ENCODE data around the gene SRBD1. TPM values are rescaled to one million over a fixed set of nuclear protein-coding genes. Genes with fewer than 3 reads are reported as not detected.

SRBD1 gene
- total and polyA plus RNA-seq, 2 experiments from 2014 or later = 10.6 to 13.7 TPM

GRCh38 chr2:45352506-45352905, 258.6 kb downstream of the SRBD1 start:
- H3K27me3 ChIP-seq = no peaks in the 10 kb centered on the region
- H3K27ac ChIP-seq = no peak overlapping the region
- no peaks in the 10 kb centered on the region for H3K9me3 ChIP-seq (ENCODE audit: low read depth)
- no peaks in the 10 kb centered on the region for H3K36me3 ChIP-seq
- no peak for DNase-seq (ENCODE audit: low read depth in 1 of 2, low spot score in 1 of 2)
- TF ChIP-seq, protein P1, sequence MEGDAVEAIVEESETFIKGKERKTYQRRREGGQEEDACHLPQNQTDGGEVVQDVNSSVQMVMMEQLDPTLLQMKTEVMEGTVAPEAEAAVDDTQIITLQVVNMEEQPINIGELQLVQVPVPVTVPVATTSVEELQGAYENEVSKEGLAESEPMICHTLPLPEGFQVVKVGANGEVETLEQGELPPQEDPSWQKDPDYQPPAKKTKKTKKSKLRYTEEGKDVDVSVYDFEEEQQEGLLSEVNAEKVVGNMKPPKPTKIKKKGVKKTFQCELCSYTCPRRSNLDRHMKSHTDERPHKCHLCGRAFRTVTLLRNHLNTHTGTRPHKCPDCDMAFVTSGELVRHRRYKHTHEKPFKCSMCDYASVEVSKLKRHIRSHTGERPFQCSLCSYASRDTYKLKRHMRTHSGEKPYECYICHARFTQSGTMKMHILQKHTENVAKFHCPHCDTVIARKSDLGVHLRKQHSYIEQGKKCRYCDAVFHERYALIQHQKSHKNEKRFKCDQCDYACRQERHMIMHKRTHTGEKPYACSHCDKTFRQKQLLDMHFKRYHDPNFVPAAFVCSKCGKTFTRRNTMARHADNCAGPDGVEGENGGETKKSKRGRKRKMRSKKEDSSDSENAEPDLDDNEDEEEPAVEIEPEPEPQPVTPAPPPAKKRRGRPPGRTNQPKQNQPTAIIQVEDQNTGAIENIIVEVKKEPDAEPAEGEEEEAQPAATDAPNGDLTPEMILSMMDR (IDR thresholded peaks at IDR 0.05; ENCODE audit: low read depth, low read length) = no peak
- H3K4me3 ChIP-seq = no peak overlapping the region
- no peaks in the 10 kb centered on the region for H3K4me1 ChIP-seq (ENCODE audit: low read depth)

GRCh38 chr2:45345331-45346234, 265.5 kb downstream of the SRBD1 start:
- Histone ChIP-seq H3K4me1 (ENCODE audit: low read depth) (peaks cover 4% of the 10 kb centered on the region), H3K4me3 (no peak overlapping the region), H3K27ac (no peak overlapping the region), H3K36me3 (no peaks in the 10 kb centered on the region), H3K27me3 (no peaks in the 10 kb centered on the region), H3K9me3 (ENCODE audit: low read depth) (no peaks in the 10 kb centered on the region)
- no peak for DNase-seq (ENCODE audit: low read depth in 1 of 2, low spot score in 1 of 2)
- TF ChIP-seq, protein P1 (IDR thresholded peaks at IDR 0.05; ENCODE audit: low read depth, low read length) = no peak

DNA sequence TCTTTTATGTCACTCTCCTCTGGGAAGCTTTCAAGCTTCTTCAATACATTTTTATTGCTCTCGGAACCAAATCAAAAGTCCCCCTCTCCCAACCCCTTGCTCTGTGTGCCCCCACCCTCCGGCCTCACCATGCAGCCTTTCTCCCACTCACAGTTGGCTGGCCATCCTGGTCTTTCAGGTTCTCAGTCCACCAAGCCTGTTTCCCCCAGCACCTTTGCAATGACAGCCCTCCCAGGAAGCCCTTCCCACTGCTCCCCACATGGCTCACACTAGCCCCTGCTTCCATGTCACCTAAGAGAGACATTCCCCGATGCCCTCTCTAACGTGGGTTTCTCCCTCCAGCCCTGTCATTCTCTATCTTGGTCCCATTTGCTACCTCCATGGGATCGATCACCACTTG, 266.6 kb downstream of the SRBD1 start:
- DNase-seq (ENCODE audit: low read depth in 1 of 2, low spot score in 1 of 2) = no peak
- Histone ChIP-seq H3K36me3 (no peaks in the 10 kb centered on the region), H3K27ac (no peak overlapping the region), H3K9me3 (ENCODE audit: low read depth) (no peaks in the 10 kb centered on the region), H3K4me3 (no peak overlapping the region), H3K27me3 (no peaks in the 10 kb centered on the region), H3K4me1 (ENCODE audit: low read depth) (peaks cover 4% of the 10 kb centered on the region)
- TF ChIP-seq, protein P1 (IDR thresholded peaks at IDR 0.05; ENCODE audit: low read depth, low read length) = no peak

DNA sequence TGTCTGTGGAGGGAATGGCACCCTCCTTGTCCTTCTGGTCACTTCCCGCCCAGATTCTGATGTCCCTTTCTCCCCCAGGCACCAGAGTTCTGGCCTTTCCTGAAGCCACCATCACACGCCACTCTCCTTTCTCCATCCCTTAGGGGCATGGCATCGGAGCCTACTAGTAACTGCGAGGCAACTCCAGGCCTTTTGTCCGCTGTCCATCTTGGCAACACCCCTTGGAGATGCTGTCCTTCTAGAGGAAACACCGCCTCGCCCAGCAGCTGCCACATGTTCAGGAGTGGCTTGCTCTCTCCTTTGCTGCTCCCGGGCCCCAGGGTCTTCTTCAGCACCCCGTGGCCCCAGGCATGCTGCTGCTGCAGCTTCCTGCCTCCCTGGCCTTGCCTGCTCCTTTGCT, 267.0 kb downstream of the SRBD1 start:
- Histone ChIP-seq H3K27ac (no peak overlapping the region), H3K4me3 (no peak overlapping the region), H3K27me3 (no peaks in the 10 kb centered on the region), H3K4me1 (ENCODE audit: low read depth) (peaks cover 4% of the 10 kb centered on the region), H3K36me3 (no peaks in the 10 kb centered on the region), H3K9me3 (ENCODE audit: low read depth) (no peaks in the 10 kb centered on the region)
- DNase-seq (ENCODE audit: low read depth in 1 of 2, low spot score in 1 of 2) = no peak
- TF ChIP-seq, protein P1 (IDR thresholded peaks at IDR 0.05; ENCODE audit: low read depth, low read length) = no peak

DNA sequence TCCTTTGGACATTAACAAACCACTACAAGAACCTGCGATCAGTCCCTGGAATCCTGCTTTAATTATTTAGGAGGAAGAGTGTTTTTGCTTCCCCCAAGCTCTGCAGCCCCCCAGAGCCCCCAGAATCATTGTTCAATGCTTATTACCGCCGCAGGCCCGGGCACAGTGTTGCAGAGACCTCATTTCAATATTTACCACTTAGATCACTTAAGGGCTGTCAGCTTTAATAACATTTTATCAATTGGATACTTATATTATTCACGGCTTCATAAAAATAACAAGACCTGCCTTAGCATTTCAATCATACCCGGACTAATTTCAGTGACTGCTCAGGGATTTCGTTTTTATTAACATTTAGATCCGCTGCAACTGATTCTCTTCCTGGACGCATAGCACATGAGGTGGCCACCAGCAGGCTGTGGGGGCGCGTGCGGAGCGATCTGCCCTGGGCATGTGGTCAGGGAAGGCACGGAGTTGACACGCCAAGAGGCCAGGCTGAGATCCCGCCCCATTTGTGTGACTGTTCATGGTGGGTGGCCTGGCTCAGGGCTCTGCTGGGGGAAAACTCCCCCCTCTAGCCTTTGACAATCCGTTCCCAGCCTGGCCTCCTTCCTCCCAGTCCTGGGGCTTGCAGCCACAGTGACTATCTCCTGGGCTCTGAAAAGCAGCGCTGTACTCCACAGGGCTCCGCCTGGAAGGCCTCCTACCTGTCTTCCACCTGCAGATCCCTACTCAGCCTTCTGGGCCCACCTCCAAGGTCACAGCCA, 267.6 kb downstream of the SRBD1 start:
- no peak overlapping the region for H3K27ac ChIP-seq
- H3K27me3 ChIP-seq = no peaks in the 10 kb centered on the region
- peaks cover 4% of the 10 kb centered on the region for H3K4me1 ChIP-seq (ENCODE audit: low read depth)
- DNase-seq (ENCODE audit: low read depth in 1 of 2, low spot score in 1 of 2) = no peak
- H3K4me3 ChIP-seq = no peak overlapping the region
- no peaks in the 10 kb centered on the region for H3K36me3 ChIP-seq
- TF ChIP-seq, protein P1 (IDR thresholded peaks at IDR 0.05; ENCODE audit: low read depth, low read length) = no peak
- H3K9me3 ChIP-seq (ENCODE audit: low read depth) = no peaks in the 10 kb centered on the region
